ENCODE measurements around the gene TACC2.

Gene TACC2

DNA sequence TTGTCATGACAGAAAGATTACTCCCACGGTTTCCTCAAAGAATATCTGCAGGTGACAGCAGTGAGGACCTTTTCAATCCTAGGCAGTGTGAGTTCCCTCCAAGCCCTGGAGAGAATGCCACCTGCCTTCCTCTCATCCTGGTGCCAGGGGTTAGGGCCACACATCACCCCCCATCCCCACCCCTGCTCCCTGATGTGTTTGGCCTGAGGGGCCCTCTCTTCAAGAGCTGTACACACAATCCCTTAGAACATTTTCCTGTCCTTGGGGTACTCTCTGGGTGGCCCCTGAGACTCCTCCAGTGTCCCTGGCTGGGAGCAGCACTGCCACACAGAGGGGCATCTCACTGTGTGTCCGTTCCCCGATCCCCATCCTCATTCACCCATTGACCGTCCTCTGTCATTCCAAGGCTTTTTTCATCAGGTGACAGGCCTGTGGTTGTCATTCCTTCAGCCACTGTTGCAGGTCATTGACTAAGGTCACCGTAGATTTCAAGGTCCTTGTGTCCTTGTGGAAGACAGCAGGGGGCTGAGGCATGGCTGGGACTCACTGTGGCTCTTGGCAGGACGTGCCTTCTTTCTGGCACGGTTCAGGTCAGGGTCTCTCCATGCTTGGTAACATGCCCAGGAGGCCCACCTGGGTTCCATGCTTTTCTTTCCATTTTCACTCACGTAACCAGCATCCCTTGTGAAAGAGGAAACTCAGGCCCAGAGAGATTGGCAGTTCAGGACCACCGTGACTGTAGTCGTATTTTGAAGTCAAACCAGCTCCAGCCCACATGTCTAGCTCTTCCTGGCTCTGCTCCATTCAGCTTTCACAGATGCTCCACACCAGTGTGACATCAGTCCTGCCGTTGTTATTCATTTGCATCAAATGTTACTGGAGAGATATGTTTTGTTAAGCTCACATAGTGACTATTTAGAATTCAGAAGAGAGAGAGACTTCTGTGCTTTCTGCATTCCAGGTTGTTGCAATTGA lies 255.3 kb downstream of the TACC2 start:
- no peak for TF ChIP-seq CTCF (IDR thresholded peaks at IDR 0.05; ENCODE audit: low read depth, low read length)

GRCh38 chr10:122245136-122245535 lies 256.2 kb downstream of the TACC2 start:
- DNase-seq (ENCODE audit: extremely low read depth, low read depth): no peak
- TF ChIP-seq CTCF (IDR thresholded peaks at IDR 0.05; ENCODE audit: low read depth, low read length): no peak

More for the DNA sequence above, 255.3 kb downstream of the TACC2 start:
- no peak for DNase-seq (ENCODE audit: extremely low read depth, low read depth)

GRCh38 chr10:122245897-122246296 lies 256.9 kb downstream of the TACC2 start:
- DNase-seq (ENCODE audit: extremely low read depth, low read depth): no peak
- TF ChIP-seq CTCF (IDR thresholded peaks at IDR 0.05; ENCODE audit: low read depth, low read length): no peak

- no peak for DNase-seq (ENCODE audit: extremely low read depth, low read depth)
- TF ChIP-seq CTCF (IDR thresholded peaks at IDR 0.05; ENCODE audit: low read depth, low read length): no peak
Observed at GRCh38 chr10:122246830-122247520, 258.0 kb downstream of the TACC2 start.

DNA sequence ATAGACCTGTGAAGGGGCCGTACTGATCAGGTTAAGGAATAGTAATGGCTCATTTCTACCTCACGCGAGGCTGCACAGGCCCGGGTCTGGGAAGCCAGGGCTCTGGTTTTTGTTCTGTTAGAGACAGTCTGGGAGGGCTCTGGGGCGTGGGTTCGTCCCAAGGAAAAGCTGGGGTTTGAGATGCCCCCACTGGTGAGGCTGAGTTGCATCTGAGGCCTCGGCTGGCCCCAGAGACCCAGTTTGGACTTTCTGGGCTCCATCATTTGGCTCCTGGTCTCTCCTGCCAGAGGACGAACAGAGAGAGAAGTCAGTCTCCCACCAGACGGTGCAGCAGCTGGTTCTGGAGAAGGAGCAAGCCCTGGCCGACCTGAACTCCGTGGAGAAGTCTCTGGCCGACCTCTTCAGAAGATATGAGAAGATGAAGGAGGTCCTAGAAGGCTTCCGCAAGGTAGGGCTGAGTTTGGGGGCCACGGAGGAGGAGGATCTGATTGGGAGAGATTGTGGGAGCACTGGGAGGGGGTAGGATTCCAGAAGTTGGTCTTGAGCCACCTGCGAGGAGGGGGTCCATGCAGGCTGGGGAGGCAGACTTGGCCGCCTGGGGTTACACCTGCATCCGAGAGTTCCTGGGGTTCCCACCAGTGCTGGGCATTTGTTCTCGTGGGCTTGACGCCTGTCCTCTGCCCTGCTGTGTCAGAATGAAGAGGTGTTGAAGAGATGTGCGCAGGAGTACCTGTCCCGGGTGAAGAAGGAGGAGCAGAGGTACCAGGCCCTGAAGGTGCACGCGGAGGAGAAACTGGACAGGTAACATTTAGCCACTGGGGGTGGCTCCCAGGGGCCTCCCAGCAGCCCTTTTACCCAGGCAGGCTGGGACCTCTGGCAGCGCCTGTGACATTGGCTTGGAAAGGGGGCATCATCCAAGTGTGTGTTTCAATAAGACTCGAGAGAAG lies 259.7 kb downstream of the TACC2 start:
- no peak for TF ChIP-seq CTCF (IDR thresholded peaks at IDR 0.05; ENCODE audit: low read depth, low read length)
- DNase-seq (ENCODE audit: extremely low read depth, low read depth): no peak

- TF ChIP-seq CTCF (IDR thresholded peaks at IDR 0.05; ENCODE audit: low read depth, low read length): no peak
- no peak for DNase-seq (ENCODE audit: extremely low read depth, low read depth)
Observed at GRCh38 chr10:122249303-122249850, 260.4 kb downstream of the TACC2 start.

Measured in AG09319 (cell line).